ENCODE data around the gene NUDT16. TPM values are rescaled to one million over a fixed set of nuclear protein-coding genes. Genes with fewer than 3 reads are reported as not detected.
"Not testable (repeated sequence)": the region's sequence is repeated elsewhere in the genome, so short reads cannot be mapped to it uniquely, and the experiment has no call there.

Gene NUDT16
- total RNA-seq, 1 donor from 2014 or later: 47.2 TPM

DNA sequence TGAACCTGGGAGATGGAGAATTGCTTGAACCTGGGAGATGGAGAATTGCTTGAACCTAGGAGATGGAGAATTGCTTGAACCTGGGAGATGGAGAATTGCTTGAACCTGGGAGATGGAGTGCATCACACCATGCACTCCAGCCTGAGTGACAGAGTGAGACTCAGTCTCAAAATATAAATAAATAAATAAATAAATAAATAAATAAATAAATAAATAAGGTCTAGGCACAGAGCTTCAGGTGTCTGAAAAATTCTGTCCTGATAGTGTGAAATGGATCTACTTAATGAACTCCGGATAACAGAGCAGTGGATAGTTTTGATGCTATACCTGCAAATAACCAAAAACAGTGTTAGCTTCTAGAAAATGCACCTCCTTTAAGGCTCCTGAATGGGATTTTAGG lies 24.3 kb upstream of the NUDT16 start:
- Histone ChIP-seq H3K9me3 (no peaks in the 10 kb centered on the region), H3K4me3 (no peak overlapping the region), H3K4me1 (peaks cover 3% of the 10 kb centered on the region), H3K36me3 (no peaks in the 10 kb centered on the region), H3K27me3 (no peaks in the 10 kb centered on the region), H3K27ac (no peak overlapping the region)
- DNase-seq (no peak), ATAC-seq (no peak)
- intact Hi-C loops (cut with DNase I): no loop called here
- TF ChIP-seq, protein P1, sequence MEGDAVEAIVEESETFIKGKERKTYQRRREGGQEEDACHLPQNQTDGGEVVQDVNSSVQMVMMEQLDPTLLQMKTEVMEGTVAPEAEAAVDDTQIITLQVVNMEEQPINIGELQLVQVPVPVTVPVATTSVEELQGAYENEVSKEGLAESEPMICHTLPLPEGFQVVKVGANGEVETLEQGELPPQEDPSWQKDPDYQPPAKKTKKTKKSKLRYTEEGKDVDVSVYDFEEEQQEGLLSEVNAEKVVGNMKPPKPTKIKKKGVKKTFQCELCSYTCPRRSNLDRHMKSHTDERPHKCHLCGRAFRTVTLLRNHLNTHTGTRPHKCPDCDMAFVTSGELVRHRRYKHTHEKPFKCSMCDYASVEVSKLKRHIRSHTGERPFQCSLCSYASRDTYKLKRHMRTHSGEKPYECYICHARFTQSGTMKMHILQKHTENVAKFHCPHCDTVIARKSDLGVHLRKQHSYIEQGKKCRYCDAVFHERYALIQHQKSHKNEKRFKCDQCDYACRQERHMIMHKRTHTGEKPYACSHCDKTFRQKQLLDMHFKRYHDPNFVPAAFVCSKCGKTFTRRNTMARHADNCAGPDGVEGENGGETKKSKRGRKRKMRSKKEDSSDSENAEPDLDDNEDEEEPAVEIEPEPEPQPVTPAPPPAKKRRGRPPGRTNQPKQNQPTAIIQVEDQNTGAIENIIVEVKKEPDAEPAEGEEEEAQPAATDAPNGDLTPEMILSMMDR (IDR thresholded peaks at IDR 0.05): no peak

DNA sequence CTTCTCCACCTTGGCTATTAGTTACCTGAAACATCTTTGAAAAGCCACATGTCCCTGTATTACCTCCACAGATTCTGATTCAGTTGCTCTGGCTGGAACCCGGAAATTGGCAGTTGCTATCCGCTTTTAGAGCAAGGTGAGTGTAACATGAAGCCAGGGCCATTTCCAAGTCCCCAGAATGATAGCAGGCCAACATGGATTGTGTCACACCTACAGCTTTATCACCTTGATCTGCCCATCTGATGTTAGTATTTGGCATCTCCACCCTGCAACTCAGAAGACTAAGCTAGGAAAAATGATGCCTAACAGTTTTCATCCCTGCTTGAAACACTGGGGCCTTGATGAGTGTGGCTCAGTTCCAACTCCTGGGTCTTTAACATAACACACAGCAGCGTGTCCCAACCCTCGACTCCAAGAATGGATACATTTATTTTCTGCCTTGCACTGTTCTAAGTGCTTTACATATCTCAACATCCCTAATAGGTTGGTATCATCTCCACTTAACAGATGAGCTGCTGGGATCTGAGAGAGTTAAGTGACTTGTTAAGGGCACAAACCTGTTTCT lies 21.3 kb upstream of the NUDT16 start:
- no peak overlapping the region for H3K27ac ChIP-seq
- ATAC-seq: no peak
- no peaks in the 10 kb centered on the region for H3K36me3 ChIP-seq
- TF ChIP-seq, protein P1 (IDR thresholded peaks at IDR 0.05): no peak
- no peaks in the 10 kb centered on the region for H3K9me3 ChIP-seq
- intact Hi-C loops (cut with DNase I): no loop called here
- H3K4me1 ChIP-seq: peaks cover 11% of the 10 kb centered on the region
- DNase-seq: no peak
- no peak overlapping the region for H3K4me3 ChIP-seq
- H3K27me3 ChIP-seq: no peaks in the 10 kb centered on the region

DNA sequence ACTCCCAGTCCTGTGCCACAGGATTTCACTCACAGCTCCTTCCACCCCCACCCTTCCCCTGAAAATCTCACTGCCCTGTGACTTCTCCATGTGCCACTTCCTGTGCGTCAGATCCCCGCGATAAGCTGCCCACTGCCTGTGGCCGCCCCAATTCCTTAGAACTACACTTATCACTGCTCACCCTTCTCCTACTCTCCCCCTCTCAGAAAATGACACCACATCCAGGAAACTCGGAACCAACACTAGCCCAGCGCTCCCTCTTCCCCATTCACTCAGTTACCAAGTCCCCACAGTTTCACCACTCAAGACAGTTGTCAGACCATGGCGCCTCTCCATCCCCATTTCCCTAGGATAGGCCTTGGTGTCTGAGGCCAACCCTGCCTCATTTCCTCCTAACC lies 20.5 kb upstream of the NUDT16 start:
- H3K4me3 ChIP-seq: peak overlapping the region; percentile 61
- H3K36me3 ChIP-seq; H3K27me3 ChIP-seq; H3K9me3 ChIP-seq; intact Hi-C loops (cut with DNase I): not testable (repeated sequence)
- ATAC-seq (peak; percentile 36), DNase-seq (peak; percentile 72)
- H3K4me1 ChIP-seq: peaks cover 11% of the 10 kb centered on the region
- H3K27ac ChIP-seq: peak overlapping the region; percentile 91

DNA sequence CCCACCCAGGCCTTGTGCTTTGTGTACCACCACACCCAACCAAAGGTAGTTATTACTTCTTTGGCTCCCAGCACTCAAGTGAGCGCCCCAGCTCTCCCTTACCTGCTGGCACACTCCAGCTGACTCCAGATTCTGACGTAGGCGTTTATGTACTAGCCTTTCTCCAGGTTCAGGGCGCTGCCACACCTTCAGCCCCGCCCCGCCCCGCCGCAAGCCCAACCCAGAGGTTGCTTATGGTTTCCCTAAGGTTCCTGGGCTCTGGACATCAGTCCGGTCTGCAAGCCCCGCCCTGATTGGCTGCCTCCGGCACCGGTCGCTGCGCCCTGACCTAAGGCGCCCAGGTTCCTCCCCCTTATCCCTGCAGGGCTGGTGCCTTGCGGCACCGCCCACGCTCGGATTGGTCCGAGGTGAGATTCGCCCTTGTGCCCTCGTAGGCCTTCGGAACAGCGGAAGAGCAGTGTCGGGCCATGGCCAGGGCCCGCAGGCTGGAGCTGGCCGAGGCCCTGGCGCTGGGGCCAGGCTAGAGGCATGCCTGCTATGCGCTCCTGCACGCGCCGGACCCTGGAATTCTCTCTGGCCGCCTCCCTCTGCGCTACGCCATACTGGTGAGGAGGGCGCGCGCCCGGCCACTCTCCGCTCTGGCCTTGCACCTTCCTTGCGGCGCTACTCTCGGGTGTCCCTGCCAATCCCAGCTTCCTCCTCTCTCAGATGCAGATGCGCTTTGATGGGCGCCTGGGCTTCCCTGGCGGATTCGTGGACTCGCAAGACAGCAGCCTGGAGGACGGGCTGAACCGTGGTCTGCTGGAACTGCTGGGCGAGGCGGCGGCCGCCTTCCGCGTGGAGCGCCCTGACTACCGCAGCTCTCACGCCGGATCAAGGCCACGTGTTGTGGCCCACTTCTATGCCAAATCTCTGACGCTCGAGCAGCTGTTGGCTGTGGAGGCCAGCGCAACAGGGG lies 19.8 kb upstream of the NUDT16 start:
- Histone ChIP-seq H3K36me3 (no peaks in the 10 kb centered on the region), H3K27me3 (no peaks in the 10 kb centered on the region), H3K4me1 (peaks cover 11% of the 10 kb centered on the region), H3K27ac (peak overlapping the region; percentile 91), H3K4me3 (peak overlapping the region; percentile 61), H3K9me3 (no peaks in the 10 kb centered on the region)
- intact Hi-C loops (cut with DNase I): no loop called here
- DNase-seq: peak; percentile 99
- TF ChIP-seq, protein P1 (IDR thresholded peaks at IDR 0.05): no peak
- ATAC-seq: peak; percentile 97

DNA sequence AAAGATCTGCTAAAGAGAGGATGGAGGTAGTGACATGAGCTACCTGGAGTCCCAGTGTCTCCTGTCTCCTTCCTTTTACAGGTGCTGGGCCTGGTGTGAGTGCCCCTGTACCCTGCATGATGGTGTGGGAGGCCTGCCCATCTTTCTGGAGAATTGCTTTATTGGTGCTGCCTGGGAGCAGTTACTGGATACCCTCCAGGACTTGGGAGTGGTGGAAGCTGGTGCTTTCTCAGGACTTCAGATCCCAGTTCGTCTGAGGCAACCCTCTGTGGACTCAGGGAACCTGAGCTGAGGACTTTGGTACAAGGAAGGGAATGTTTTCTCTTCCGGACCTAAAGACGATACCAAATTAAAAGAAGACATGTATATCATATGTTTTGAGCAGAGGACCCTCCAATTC lies 18.3 kb upstream of the NUDT16 start:
- intact Hi-C loops (cut with DNase I): no loop called here
- no peak for DNase-seq
- TF ChIP-seq, protein P1 (IDR thresholded peaks at IDR 0.05): no peak
- Histone ChIP-seq H3K4me1 (peaks cover 11% of the 10 kb centered on the region), H3K4me3 (no peak overlapping the region), H3K36me3 (no peaks in the 10 kb centered on the region), H3K27ac (no peak overlapping the region), H3K27me3 (no peaks in the 10 kb centered on the region), H3K9me3 (no peaks in the 10 kb centered on the region)
- ATAC-seq: no peak
